ENCODE data around the gene AOPEP.
A peak's percentile ranks its signal among the peaks of the same experiment; 100 is the strongest.

AOPEP gene

DNA sequence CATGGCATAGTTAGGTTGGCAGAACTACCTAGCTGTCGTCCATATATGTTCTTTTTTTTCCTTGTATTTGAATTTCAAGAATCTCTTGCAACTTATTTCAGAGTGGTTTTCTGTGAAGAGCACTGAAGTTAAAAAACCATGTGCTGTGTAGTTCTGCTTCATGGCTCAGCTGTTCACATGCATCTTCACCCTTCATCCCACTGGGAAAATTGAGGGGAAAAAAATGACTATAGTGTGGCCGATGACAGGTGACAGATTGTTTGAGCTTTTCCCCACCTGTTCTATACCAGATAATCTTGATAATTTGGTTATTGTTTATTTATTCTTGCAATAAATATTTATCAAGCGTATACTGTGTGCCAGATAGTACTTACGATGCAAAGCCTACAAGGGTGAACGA, 77.8 kb downstream of the AOPEP start:
- H3K27ac ChIP-seq: no peak overlapping the region
- DNase-seq: no peak
- peaks cover 0 to 10% (median 0%) of the 10 kb centered on the region in 3 donors for H3K36me3 ChIP-seq
- peaks cover 0 to 100% (median 47%) of the 10 kb centered on the region in 4 donors for H3K4me1 ChIP-seq
- no peaks in the 10 kb centered on the region for H3K9me3 ChIP-seq
- intact Hi-C loops (cut with DNase I; ENCODE audit: low total_unique reads): no loop called here
- H3K4me3 ChIP-seq: no peak overlapping the region
- TF ChIP-seq, protein P1, sequence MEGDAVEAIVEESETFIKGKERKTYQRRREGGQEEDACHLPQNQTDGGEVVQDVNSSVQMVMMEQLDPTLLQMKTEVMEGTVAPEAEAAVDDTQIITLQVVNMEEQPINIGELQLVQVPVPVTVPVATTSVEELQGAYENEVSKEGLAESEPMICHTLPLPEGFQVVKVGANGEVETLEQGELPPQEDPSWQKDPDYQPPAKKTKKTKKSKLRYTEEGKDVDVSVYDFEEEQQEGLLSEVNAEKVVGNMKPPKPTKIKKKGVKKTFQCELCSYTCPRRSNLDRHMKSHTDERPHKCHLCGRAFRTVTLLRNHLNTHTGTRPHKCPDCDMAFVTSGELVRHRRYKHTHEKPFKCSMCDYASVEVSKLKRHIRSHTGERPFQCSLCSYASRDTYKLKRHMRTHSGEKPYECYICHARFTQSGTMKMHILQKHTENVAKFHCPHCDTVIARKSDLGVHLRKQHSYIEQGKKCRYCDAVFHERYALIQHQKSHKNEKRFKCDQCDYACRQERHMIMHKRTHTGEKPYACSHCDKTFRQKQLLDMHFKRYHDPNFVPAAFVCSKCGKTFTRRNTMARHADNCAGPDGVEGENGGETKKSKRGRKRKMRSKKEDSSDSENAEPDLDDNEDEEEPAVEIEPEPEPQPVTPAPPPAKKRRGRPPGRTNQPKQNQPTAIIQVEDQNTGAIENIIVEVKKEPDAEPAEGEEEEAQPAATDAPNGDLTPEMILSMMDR (IDR thresholded peaks at IDR 0.05): no peak
- no peaks in the 10 kb centered on the region for H3K27me3 ChIP-seq

DNA sequence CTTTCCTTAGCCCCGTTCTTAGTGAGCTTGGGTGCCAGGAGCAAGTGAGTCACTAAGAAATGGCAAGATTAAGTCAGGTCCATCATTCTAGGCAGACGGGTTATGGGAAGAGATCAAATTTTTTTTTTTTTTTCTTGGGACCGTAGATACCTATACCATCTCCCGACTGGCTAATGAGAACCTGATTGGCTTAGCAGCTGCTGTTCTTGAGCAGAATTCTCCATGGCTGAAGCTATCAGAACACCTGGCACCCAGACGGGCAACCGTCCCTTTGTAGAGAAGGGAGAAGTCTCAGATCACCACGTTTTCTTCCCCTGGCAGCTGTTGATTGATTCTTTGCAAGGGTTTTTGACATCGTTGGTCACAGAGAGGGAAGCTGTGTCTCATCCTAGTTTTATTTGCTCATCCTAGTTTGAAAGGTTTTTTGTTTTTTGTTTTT, 78.6 kb downstream of the AOPEP start:
- Histone ChIP-seq H3K27me3 (no peaks in the 10 kb centered on the region), H3K9me3 (no peaks in the 10 kb centered on the region), H3K36me3 (peaks cover 0 to 10% (median 0%) of the 10 kb centered on the region in 3 donors), H3K4me3 (no peak overlapping the region), H3K27ac (peak overlapping the region; percentile 6 to 66), H3K4me1 (peaks cover 0 to 93% (median 43%) of the 10 kb centered on the region in 4 donors)
- intact Hi-C loops (cut with DNase I; ENCODE audit: low total_unique reads): no loop called here
- TF ChIP-seq, protein P1 (IDR thresholded peaks at IDR 0.05): no peak
- DNase-seq: no peak

DNA sequence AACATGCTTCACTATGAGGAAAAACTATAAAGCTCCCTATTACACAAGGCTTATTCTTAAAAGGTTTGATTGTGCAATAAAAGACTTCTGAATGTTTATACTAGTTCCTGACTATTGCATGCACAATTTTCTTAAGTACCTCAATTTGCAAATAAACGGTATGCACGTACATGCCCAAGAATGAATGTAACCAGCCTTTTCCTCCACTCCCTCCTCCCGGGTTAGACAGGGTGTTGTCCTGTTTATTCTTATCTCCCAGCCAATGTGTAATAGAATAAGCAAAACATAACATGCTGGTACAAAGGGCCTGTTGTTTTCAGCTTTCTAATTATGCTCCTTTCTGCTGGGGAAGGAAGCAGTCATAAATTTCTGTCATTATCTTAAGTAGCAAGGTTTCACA, 79.1 kb downstream of the AOPEP start:
- H3K36me3 ChIP-seq: peaks cover 0 to 9% (median 0%) of the 10 kb centered on the region in 3 donors
- no peaks in the 10 kb centered on the region for H3K27me3 ChIP-seq
- no peak for DNase-seq
- peak overlapping the region; percentile 66 to 67 for H3K27ac ChIP-seq
- TF ChIP-seq, protein P1 (IDR thresholded peaks at IDR 0.05): no peak
- intact Hi-C loops (cut with DNase I; ENCODE audit: low total_unique reads): no loop called here
- no peak overlapping the region for H3K4me3 ChIP-seq
- peaks cover 0 to 88% (median 41%) of the 10 kb centered on the region in 4 donors for H3K4me1 ChIP-seq
- no peaks in the 10 kb centered on the region for H3K9me3 ChIP-seq

GRCh38 chr9:94806307-94806893, 79.9 kb downstream of the AOPEP start:
- Histone ChIP-seq H3K4me1 (peaks cover 0 to 83% (median 34%) of the 10 kb centered on the region in 4 donors), H3K36me3 (peaks cover 0 to 5% (median 0%) of the 10 kb centered on the region in 3 donors), H3K27ac (peak overlapping the region; percentile 66 to 67), H3K27me3 (no peaks in the 10 kb centered on the region), H3K9me3 (no peaks in the 10 kb centered on the region), H3K4me3 (no peak overlapping the region)
- no peak for DNase-seq
- TF ChIP-seq, protein P1 (IDR thresholded peaks at IDR 0.05): no peak
- intact Hi-C loops (cut with DNase I; ENCODE audit: low total_unique reads): no loop called here

DNA sequence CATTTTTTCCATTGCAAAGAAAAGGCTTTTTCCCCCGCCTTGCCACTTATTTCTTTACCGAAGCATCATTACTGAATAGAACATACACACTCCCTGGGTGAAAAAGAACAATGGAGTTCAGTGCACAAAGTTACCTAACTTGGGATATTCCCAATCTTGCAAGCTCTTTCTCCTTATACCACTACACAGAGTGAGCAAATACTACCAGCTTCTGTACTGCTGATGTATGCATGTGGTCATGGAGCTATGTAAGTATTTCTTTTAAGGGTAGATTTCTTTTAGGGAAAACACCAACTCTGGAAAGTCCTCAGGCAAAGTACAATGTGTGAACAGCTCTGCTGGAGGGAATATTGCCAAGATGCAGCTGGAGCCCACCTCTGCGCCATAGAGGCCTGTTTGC, 81.1 kb downstream of the AOPEP start:
- Histone ChIP-seq H3K9me3 (no peaks in the 10 kb centered on the region), H3K27ac (peak overlapping the region; percentile 66 to 67), H3K36me3 (peaks cover 0 to 5% (median 0%) of the 10 kb centered on the region in 3 donors), H3K27me3 (no peaks in the 10 kb centered on the region), H3K4me1 (peaks cover 0 to 81% (median 31%) of the 10 kb centered on the region in 4 donors), H3K4me3 (no peak overlapping the region)
- no peak for DNase-seq
- intact Hi-C loops (cut with DNase I; ENCODE audit: low total_unique reads): no loop called here
- TF ChIP-seq, protein P1 (IDR thresholded peaks at IDR 0.05): no peak

All from tibial artery (tissue), 4 donors.